Stromal cell of bone marrow (primary cell): Measurements from ENCODE around the gene TENM4.
A peak's percentile ranks its signal among the peaks of the same experiment; 100 is the strongest.

ENCODE experiments used
- DNase-seq: peaks from one replicate; pipeline ENCODE4 v3.0.0-alpha.2; 2012; ENCODE audit warnings: low read depth

Gene TENM4

DNA sequence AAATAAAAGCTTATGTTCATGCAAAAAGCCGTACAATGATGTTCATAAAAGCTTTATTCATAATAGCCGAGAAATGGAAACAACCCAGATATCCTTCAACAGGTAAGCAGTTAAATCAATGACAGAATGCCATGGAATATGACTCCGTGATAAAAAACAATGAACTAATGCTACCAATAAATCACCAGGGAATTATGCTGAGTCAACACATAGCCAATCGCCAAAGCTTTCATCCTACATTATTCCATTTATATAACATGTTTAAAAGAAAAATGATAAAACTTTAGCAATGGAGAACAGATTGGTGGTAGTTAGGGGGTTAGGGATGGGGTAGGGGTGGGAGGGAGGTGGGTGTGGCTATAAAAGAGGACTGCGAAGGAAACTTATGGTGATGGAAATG is 356.4 kb downstream of the TENM4 start:
- DNase-seq = no peak

DNA sequence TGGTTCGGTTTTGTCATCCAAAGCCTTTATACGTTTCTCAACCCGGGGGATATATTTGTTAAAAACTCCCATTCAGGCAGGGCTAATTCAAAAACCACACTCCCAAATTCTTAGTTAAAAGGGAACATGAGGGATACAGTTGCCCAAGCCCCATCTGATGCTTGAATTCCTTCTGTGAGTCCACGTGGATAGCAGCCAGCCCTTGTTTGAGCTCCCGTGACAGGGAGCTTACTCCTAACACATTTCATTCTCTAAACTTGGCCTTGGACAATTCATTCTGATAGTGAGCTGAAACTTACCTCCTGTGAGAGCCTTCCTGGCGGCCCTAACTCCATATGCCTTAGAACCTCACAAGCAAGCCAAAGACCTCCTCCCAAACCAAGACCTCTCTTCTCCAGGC is 357.5 kb downstream of the TENM4 start:
- DNase-seq = no peak

DNA sequence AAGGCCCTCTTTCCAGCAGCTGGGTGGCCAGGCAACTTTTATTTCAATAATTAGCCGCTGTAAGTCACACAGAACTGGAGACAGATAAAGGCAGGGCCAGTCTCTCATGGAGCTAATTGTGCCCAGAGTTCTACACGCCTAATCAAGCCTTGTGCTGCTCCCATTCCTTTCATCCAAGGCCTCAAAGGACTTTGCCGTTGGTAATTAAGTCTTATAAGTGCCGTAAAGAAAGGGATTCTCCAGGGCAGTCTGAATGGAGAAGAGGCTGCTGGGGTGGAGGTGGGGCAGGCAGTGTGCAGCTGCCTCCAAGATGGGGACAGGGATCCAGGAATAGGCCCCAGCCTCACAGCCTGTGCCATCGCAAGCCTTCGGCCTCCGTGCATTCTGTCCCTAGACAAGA is 357.9 kb downstream of the TENM4 start:
- no peak for DNase-seq

DNA sequence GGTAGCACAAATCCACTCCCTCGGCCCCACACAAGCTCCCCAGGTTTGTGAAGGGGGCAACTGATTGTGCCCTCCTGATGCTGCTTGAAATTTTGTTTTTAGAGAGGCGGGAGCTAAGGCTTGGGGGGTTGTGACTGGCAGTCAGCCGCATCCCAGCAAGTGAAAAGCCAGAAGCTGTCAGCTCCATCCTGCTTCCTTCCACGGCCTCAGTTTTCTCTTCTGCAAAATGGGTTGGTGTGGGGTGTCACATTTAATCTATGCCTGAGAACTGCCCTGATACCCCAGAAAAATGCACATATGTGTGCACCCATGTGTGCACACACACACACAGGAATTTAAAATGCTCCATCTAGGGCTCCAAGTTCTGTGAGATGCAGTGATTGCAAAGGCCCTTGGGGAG is 358.6 kb downstream of the TENM4 start:
- no peak for DNase-seq

DNA sequence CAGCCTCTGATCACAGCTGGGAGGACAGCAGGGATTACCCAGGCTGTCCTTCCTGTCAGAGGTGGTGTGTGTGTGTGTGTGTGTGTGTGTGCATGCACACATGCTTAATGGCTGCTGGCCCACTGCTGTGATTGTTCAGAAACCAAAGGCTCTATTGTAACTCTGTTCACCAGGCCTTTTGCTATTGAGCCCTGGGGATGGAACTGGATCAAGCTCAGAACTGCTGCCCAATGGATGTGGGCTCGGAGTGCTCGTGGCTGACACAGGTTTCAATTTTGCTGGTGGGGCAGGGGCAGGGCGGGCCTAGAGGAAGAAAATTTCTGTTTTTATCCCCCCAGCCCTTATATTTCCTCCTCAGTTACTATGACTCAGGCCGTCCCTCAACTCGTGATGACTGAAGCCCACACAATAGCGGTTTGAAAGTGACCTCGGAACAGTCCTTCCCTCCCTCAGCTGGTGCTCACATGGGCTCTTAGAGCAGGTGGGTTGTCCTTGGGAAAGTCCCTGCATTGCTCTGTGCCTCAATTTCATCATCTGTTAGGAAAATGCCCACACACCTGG is 359.3 kb downstream of the TENM4 start:
- DNase-seq = no peak

DNA sequence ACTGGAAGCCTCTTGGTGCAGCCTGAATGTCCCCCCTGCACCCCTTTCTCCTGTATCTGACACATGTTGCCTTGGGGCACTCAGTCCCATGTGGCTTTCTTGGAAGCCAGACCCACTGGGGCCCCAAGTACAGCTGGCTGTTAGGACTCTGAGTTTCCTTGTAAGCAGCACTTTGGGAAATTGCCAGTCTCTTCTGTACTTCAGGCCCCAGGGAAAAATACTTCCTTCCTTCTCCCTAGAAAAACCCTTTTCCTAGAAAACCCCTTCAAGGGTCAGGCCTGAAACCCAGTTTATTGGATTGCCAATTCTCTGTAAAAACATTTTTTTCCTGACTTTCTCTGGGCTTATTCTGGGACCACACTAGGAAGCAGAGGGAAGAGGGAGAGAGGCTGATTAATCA is 360.3 kb downstream of the TENM4 start:
- no peak for DNase-seq

DNA sequence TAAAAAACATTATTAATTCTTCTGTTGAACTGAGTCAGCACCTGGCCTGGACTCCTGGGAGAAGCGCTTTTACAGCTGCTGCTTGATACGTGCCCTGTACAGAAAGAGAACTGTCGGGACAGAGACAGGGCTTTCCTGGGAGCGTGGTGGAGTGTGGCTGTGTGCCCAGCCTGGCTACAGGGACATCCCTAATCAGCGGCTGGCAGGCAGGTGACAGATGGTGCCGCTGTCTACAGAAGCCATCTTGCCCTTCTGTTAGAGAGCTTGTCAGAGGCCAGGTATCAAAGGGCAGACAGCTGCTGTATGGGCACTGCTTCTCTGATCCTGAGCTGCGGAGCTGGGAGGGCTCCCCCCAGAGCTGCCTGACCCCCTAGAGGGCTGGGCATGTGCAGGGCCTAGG is 361.8 kb downstream of the TENM4 start:
- no peak for DNase-seq

DNA sequence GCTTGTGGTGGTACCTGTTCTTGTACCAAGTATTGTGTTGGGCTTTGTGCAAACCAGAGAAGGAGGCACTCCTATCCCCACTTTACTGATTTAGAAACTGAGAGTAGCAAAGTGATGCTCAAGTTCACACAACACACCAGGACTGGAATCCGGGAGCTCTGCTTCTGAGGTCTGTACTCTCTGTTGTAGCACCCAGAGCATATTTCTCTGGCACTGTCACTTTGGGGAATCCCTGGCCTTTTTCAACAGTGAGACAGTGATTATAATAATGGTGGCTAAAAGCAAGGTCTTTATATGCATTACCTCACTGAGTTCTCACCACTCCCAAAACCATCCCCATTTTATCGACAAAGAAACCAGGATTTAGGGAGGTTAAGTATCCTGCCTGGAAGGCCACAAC is 362.4 kb downstream of the TENM4 start:
- no peak for DNase-seq

DNA sequence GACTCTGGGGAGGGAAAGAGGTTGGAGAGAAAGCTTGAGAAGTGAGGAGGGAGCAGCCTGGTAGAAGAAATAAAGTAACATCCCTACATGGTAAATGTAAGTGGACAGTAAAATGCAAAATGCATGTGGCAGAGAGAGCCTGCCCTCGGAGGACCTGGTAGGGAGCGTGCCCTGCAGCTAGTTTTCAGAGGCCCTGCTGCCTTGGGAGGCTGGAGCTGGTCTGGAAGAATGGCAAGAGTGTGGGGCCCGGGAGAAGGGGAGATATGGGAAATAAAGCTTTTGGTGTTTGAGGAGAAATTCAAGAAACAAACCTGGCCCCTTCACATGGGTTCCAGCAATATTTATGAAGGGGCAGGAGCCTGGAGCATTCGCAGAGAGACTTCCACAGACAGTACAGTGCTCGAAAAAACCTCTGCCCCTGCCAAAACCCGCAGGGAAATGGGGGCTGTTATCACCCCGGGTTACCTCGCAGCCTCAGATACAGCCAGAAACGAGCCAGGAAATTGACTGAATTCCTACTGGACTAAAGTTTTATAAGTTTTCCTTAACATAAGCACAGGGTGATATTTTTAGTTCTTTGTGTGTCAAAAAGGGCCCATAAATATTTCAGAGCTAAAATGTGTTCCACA is 363.0 kb downstream of the TENM4 start:
- DNase-seq = no peak

DNA sequence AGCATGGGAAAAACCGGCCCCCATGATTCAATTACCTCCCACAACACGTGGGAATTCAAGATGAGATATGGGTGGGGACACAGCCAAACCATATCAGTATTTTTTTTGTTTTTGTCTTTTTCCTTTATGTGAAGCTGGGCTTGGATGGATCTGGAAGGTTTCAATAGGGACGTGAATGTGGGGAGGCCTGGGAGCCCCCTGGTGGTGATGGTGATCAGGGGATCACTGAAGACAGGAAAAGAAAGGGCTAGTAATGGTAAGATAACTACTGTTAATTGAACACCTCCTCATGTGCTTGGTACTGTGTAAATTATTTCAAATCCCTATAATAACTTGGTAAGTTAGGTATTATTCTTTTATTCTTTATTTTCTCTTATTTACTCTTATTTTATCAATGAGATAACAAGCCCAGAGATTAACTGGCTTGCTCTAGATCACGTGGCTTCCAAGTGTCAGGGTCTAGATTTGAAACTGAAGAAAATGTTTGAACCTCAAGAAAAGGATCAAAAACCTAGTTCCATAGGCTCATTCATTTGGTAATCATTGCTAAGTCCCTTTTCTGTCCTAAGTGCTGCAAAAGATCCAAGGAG is 364.2 kb downstream of the TENM4 start:
- no peak for DNase-seq

DNA sequence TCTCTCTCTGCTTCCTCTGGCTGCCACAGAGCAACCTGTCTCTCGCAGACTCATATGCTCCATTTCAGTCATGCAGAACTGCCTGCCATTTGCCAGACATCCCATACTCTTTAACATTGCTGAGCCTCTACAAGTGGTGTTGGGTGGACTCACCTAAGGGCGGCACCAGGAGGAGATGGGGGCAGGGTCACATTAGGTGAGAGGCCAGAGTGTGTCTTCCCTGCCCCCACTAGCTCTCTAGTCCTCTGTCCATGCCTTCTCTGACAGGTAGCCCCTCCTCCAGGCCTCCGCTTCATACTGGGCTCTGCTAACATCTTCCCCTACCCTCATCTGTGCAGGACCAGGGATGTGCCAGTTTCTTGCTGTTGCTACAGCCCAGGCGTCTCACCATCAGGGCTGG is 366.3 kb downstream of the TENM4 start:
- DNase-seq = no peak

DNA sequence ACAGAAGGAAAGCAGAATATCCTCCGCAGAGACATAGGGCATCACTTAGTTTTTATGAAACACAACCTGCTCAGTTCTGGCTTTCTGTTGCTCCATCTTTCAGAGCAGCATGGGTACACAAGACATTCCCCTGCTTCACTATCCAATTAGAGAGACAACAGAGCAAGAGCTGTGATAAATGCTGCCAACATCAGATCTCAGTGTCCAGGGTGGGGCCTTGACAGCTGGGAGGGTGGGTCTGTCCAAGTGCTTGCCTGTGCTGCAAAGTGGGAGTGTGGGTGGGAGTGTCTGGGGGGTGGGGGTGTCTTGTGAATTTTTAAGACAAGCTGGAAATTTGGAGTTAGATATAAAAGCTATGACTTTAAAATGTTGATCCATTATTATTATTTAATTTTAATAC is 369.6 kb downstream of the TENM4 start:
- no peak for DNase-seq

DNA sequence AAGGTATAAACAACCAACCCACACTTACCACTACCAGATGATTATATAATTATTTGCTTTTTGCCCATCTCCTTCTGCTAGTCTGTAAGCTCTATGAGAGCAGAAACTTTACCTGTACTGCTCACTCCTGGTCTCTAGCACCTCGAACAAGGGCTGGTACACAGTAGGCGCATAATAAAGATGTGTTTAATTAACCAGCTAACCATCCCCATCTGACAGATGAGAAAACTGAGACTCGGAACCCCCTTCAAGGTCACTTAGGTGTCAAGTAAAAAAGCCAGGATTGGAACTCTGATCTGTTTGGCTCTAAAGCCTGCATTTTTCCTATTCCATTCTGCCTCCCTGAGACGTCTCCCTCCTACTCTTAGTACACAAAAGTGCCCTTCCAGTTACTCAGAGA is 370.3 kb downstream of the TENM4 start:
- DNase-seq = no peak

DNA sequence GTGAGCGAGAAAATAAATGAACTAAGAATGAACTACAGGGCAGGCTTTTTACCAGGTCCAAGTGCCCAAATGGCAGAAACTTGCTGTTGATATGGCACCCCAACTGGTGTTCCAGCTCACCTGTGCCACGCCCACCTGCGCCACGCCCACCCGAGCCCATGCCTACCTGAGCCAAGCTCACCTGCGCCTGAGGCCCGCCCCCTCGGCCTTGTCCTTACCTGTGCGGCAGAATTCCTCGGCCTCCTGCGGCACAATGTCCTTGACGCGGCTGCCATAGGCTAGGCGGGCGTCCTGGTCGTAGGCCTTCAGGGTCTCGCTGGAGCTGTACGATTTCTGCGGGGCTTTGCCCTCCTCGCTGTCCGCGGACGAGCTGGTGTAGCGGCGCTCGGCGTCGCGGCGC is 371.3 kb downstream of the TENM4 start:
- DNase-seq = no peak

DNA sequence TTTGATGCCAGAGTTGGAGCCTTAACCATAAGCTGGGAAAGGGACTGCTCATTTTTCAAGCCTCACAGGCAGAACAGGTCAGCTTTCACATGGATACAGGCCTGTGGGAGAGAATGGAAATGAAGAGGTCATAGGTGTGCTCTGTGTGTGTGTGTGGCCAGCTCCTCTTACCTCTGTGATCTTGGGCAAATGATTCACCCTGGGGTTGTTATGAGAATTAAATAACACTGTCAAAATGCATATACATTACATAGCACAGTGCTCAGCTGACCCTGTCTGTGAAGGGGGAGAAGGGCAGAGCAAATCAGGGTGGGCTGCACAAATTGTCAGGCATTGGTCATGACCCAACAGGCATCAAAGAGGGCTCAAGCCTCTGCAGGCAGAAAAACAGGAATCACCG is 372.5 kb downstream of the TENM4 start:
- DNase-seq = no peak

DNA sequence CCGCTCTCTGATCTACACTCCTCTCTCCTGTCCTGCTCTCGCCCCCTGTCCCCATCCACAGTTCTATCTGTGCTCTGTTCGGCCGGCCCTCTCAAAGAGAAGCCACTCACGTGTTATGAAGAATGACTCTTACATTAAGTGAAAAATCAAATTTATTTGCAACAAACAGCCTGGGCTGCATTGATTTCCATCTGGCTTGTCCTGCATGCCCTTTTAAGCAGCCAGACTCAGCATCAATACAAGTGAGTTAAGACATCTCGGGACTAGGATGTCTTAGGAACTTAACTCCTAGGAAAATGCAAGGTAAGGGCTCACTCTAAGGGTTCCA is 373.5 kb downstream of the TENM4 start:
- DNase-seq = no peak

DNA sequence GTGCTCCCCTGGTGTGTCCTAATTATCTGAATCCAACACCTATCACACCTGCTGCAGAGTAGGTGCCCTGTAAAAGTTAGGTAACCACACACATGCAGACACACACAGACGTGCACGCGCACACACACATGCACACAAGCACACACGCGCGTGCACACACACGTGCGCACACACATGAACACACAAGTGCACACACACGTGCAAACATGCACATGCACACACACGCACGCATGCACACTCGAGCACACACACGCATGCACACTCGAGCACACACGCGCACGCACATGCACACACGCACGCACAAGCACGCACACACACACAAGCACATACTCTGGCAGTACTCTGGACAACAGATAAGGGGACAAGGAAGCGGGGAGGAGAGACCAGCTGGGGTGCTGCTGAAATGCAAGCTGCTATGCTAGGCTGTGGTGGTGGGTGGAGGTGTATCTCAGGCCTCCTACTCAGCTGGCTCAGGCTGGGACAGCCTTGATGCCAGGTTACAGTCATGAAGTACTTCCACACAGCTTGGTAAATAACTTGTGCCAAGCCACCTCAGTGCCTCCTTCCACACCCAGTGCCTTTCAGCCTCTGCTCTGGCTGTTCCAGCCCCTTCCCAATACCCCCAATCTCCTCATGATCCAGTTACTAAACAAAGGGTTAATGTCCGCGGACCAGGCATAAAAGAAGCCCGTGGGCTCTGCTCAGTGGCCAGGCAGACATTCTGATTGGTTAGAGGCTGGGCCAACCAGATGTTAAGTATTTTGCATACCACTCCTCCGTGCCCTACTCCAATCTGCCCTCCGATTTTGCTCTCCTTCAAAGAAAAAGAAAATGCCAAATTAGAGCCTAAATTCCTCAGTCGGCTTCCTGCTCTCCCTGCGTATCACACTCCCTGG is 374.1 kb downstream of the TENM4 start:
- no peak for DNase-seq

DNA sequence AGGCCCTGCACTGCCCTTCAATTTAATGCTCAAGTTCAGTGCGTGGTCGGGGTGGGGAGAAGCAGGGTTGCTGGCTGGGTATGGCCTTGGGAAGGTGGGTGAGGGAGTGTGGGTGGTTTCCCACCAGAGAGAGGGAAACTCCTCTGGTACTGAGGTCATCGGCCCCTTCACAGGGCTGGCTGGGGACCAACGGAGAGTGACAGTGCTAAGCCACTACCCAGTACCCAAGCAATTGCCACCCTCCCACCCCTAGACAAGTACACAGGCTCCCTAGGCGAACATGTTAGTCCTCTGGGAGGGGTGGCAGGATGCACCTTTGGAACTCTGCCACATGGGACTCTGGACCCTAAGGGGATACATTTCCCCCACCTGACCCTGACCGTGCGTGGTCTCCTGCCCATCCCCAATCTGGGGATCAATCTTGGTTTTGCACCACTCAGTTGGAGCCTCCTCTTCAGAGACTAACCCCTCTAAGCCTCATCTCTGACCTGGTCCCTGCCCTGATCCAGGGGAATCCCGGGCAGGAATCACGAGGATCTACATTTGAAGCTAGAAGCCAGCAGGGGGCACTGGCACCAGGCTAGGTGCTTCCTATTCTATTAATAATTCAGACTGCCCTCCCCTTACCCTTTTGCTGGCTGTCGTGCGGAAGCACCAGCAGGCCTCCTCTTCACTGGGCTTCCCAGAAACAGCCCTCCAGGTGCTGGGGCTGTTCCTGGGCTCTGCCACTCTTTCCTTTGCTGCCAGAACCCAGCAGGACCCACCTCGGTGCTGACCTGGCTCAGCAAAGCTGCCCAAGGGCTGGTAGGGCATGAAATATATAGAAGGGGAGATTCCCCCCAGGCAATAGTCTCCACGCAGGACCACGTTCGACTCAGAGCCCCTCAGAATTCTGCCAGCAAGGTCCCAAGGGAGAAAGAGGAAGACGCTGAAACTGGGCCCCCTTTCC is 377.7 kb downstream of the TENM4 start:
- no peak for DNase-seq

DNA sequence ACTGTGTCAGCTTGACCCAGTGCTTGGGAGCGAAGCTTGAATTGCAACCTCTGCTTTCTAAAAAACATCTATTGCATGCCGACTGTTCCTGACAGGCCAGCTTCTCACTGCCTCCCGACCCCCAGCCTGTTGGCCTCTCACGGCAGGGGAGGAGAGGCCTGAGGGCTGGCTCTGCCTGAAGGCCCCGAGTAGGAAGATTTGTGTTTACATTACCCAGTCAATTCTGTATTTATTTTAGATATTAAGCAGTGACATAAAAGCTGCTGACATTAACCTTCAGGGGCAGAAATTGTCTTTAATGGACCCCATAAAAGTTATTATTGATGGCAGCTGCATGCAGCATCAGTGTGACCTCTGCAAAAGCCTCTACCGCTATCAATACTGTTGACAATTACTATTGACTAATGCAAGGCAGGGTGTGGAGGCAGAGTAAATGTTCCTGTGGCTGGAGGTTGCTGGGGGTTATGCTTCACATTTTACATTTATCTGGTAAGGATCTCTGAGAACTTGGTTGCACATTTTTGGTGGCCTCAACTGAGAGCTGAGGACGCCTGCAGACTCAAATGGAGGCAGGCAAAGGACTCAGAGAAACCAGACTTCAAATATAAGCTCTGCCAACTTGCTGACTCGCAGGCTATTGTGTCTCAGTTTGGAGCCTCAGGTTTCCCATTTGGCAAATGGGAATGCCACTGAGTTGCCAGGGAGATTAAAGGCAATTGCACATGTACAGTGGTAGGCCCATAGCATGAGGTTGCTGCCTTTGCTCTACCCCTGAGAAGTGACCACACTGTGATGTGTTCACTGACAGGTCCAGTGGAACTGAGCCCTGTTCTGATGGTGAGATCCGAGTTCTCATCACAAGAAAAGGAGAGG is 380.5 kb downstream of the TENM4 start:
- DNase-seq = peak; percentile 29

DNA sequence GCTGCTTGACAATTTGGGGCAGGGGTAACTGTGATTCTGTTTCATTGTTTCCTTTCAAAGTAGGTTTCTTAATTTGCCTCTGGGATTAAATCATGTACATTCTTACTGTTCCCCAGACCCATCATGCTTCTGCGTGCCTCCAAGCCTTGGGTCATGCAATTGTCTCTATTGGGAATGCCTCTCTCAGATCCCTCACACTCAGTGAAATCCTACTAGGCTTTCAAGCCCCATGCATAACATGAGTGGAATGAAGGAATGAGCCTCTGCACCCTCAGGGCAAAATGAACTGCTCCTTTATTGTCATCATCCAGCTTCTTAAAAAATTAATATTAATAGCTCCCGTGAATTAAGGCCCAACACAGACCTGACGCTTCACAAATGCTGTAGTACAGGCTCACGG is 381.7 kb downstream of the TENM4 start:
- no peak for DNase-seq
